Measurements from ENCODE around the gene ELMO1. TPM values are rescaled to one million over a fixed set of nuclear protein-coding genes. Genes with fewer than 3 reads are reported as not detected.

ELMO1 gene
- total RNA-seq, 1 donor from 2014 or later: 33.7 TPM

DNA sequence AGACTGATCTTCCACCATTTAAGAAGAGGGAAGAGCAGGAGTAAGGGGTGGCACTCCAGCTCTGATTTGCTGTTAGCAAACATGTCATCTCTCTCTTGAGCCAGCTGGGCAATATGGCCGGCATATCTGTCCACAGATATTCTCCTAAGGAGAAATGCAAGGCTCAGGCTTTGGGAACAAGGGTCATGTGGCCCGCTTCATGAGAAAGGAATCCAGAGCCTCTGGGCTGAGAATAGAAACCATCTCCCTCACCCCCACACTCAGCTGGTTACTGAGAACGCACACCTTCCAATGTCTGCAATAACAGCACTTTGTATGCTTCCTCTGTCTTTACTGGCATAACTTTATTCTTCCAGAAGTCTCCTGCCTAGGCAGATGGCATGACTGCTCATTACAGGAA lies 171.2 kb downstream of the ELMO1 start:
- DNase-seq (ENCODE audit: low read depth, low spot score): no peak

DNA sequence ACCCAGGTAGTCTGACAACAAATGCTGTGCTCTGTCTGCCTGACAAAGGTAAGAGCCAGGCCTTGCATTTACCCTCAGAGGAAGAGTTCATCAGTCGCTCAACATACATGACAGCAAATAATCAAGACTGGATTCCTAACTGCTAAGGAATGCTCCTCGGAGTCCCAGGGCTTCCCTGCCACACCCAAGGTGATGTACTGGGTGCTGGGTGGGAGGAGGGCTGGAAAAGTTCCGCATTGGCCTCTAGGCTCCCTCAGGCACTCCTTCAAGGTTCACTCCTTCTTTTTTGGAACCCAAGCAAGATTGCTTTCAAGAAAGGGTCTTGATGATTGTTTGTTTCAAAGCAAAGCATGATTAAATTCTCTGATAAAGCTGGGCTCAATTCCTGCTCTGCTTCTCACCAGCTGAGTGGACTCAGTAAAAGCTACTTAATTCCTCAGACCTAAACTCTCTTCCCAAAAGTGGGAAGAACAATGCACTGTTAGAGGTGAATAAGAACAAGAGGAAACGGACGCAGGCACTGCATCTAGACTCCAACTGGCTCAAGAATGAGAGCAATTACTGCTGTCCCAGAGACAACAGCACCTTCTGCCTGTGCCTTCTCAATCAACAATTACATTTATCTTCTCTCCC lies 173.5 kb downstream of the ELMO1 start:
- no peak for DNase-seq (ENCODE audit: low read depth, low spot score)

DNA sequence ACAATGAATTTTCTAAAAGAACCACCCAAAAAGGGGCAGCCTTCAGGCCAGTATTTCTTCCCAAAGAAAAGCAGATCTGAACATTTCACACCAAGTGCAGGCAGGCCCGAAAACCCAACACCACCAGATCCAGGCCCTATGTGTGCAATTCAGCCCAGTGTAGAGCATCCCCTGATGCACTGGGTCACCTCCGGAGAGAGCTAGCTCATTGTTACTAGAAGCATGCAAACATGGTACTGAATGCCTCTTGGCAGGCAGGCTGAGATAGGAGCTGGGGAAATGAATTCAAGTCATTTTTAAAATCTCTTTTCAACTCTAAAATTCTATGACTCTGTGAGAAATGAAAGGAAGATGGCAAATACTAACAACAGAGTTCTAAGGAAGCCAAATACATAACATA lies 174.8 kb downstream of the ELMO1 start:
- no peak for DNase-seq (ENCODE audit: low read depth, low spot score)

DNA sequence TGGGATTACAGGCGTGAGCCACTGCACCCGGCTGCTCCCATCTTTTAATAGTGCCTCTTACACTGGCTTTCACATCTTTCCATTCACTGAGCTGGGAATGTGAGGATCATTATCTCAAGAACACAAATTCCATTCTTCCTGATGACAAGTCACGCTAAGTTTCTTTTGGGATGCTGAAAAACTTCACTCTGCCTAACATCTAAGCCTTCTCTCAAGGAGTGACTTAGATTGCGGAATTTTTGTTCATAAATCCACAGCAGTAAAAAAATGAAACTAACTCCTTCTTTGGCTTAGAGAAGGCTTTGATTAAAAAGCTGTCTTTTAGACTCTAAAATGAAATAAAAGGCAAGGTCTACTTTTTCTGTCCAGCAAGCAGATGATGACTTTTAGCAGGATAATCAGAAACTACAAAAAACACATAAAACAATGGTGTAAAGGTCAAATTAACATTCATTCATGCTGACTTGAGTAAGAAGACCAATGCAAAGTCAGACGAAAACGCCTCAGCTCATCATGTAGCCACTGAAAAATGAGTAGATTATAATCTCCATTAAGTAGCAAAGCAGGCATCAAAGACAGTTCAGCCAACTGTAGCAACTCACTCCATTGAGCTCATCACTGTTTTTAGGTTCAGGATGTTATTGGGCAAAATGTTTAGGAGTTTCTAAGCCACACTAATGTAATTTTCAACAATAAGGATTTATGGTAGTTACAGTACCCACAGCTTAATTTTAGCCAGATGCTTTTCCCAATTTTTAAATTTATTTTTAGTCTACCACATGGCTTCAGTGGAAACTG lies 178.8 kb downstream of the ELMO1 start:
- DNase-seq (ENCODE audit: low read depth, low spot score): no peak

DNA sequence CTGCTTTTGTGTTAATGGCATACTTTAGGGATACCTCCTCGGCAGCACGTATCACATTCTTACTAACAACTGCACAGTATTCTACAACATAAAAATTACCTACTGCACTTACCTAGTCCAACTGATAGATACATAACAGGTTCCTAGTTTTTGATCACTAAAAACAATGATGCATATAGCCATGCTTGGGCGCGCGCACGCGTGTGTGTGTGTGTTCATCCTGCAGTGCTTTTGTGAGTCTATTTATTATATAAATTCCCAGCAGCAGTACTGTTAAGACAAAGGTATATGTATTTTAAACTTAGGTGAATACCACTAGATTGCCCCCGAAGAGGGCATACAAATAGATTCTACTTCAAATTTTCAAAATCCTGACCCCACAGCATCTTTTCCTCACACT lies 181.4 kb downstream of the ELMO1 start:
- no peak for DNase-seq (ENCODE audit: low read depth, low spot score)

DNA sequence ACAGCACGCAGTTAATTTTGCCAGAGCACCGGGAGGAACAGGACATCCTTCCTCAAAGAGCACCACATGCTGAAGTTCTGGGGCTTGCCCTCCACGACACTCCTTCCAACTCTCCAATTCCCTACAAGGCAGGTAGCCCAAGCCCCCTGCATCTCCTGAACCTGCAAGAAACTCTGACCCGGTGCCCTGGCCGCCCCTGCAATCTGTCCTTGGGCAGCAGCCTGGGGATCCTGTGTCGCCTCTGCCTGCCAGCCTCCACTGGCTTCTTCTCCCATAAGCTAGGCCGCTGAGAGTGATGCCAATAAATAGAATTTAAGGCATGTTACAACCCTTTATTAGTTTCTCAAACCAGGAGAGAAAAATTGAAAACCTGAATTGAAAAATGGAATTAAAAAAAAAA lies 182.8 kb downstream of the ELMO1 start:
- DNase-seq (ENCODE audit: low read depth, low spot score): no peak

DNA sequence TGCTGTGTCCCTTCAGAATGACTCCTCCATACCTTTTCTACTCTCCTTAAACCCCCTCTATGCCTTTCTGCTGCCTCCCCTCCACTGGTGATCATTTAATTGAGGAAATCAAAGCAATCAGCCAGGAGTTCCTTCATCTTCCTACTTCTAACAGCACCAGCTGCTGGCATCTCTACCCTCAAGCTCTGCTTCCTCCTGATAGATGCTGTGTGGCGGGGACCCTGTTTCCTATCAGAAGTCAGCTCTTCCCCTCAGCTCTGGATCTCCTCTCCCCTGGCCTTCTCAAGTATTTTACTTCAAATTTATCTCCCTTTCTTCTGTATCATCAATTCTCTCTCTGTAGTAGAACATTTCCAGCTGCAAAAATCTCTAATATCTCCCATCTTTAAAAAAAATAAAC lies 183.7 kb downstream of the ELMO1 start:
- no peak for DNase-seq (ENCODE audit: low read depth, low spot score)

DNA sequence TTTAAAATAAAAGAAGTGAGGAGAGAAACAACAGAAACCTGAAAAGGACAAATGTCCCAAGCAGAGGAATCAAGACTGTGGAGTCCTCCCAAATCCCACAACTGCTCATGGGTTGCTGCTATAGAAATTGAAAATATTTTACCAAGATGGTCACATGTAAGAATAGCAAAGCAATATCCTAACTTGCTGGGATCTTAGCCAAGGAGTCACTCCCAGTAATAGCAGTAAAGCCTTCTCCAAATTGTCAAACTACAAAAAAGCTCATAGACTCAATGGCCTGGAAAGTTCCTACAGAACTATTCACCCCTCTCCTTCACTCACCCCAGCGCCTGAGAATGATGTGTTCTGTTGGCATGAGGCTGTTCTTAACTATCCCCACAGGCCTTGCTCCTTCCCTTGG lies 186.5 kb downstream of the ELMO1 start:
- no peak for DNase-seq (ENCODE audit: low read depth, low spot score)

DNA sequence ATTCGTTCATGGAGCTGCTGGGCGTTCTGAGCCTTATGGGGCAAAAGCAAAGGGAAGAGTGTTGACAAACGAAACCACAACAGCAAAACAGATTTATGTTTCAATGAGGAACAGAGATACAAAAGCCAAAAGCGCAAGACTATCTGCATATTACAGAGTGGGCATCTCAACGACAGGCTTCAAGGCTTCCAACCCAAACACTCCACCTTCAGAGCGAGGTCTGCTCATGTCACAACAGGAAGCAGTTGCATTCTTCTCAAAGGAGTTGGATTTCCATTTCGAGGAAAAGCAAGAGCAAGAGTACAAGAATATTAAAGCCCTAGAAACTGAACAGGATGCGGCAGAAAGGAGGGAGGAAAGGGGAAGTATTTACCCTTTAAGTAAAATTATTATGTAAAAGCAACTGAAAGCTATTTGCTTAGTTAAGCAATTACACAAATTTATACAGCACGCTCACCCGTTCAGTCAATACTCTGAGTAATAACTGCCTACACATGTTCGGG lies 189.3 kb downstream of the ELMO1 start:
- DNase-seq (ENCODE audit: low read depth, low spot score): no peak

DNA sequence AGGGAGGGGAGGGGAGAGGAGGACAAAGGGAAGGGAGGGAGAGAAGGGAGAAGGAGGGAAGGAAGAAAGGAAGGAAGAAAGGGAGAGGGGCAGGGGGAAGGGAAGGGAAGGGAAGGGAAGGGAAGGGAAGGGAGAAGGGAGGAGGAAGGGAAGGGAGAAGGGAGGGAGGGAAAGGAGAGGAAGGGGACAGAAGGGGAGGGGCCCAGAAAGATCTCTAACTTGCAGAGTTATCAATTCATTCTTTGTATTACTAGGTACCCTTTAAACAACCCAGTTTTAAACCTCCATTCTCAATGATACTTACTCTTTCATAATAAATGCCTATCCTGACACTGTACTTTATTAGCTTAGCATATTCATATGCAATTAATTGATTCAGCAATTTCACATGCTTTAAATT lies 192.0 kb downstream of the ELMO1 start:
- DNase-seq (ENCODE audit: low read depth, low spot score): no peak

DNA sequence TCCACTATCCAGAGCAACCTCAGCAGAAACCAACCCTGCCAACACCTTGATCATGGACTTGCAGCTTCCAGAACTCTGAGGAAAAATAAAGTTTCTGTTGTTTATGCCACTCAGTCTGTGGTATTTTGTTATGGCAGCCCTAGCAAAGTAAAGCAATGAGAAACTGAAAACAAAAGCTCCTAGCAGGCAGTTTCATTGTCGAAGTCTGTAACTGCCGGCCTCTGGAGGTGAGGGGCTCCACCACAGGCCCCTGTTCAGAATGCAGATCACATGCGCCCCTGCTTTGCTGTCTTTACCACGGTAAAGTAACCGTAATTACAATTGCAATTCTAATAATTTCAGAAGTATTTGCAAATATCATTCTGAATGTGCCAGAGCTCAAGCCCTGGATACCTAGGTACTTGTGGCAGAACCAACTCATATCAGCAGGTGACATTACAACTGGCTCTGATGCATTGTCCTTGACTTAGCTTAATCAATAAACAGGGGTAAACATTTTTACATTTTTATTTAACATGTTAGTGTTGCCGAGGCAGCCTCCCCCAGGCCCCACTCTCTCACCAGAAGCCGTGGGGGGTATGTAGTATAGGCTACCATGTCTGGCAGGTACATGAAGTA lies 193.2 kb downstream of the ELMO1 start:
- no peak for DNase-seq (ENCODE audit: low read depth, low spot score)

DNA sequence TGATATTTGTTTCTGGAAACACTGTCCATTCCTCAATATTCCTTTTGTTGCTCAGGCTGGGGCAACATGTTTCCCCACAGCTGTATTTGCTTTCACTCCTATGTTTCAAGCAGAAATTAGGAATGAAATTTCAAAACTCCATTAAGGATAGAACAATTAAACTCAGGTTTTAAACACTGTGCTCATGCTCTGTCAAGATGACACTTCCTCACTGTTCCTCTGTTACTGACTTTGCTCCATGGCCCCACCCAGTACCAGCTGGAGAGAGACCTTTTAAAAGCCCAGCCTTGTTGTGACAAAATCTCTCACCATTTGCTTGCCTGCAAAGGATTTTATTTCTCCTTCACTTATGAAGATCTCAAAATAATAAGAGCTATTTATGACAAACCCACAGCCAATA lies 197.4 kb downstream of the ELMO1 start:
- DNase-seq (ENCODE audit: low read depth, low spot score): no peak

DNA sequence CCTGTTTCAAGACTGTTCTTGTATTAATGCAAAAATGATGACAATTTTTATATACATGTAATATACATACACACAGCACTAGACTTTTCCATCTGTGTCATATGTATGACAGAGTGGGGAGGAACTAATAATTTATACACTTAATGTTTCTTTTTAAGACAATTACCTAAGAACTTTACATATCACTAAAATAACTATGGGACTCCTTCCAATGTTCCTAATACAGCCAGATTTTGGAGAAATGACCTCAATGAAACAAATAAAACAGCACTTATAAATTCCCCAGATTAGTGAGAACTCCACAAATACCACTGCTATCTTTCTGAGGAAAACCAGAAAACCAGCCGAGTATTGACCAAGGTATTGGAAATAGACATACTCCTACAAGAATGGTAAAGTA lies 199.4 kb downstream of the ELMO1 start:
- no peak for DNase-seq (ENCODE audit: low read depth, low spot score)

DNA sequence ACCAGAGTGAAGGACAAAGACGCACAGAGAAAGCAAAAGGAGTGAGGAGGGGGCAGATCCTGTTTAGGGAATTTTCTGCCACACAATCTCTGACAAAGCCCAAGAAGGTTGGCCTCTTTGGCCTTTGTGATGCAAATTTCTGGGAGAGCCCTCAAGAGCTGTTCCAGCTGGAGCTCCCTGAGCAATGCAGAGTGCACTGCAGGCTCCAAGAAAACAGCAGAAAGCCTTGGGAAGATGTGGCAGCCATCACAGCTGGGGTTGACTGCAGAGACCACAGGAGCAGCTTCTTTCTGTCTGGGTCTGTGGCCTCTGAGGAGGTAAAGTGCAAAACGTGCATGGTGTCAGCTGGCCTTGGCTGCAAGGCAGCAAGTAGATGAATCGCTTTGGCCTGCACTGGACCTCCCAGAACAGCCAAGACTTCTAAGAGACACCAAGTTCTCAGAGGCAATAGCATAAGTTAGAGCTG lies 200.2 kb downstream of the ELMO1 start:
- DNase-seq (ENCODE audit: low read depth, low spot score): no peak

DNA sequence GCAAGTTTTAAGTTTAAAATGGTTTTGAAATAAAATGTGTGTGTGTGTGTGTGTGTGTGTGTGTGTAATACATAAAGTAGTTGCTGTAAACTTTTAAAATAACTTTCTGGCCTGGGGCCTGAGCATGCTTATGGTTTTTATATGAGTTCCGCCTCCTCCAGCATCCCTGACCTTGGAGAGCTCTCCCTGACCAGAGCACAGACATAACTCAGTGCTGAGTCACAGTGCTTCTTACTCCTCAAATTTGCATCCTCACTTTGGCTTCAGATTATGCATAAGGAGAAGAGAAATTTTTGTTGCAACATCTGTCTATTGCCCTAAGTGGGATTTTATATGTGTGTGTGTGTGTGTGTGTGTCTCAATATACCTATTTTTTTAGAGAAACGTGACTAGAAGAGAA lies 200.8 kb downstream of the ELMO1 start:
- DNase-seq (ENCODE audit: low read depth, low spot score): no peak

DNA sequence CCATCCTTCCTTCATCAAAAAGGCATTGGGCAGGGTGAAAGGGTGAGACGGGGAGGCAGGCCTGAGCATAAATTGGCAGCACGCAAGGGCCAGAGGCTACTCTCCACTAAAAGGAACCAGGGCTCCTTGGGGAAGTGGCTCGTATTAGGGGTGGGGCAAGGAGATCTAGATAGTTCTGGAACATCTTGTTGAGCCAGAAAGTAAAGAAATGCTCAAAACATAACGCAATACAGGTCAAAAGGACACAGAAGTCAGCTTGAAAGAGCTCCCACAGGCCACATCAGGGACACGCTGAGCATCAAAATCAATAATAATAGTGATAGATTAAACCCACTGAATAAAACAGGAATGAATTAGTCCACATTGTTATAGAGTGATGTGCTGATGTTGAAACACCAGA lies 203.1 kb downstream of the ELMO1 start:
- no peak for DNase-seq (ENCODE audit: low read depth, low spot score)

DNA sequence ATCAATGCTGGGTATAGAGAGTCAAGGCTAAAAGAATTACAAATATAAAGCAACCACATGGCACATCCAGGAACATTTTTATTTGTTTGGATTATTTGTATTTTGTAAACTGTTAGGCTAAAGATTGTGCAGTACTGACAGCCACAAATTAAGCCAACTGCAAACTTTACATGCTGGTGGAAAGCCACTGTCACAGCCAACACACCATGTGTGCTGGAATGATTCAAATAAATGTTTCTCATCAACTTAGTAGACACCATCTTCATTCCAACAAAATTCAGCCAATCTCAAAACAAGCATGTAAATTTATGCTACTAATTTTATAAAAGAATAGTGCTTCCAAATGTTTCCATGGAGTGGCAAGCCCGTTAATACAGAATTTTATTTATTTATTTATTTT lies 211.8 kb downstream of the ELMO1 start:
- no peak for DNase-seq (ENCODE audit: low read depth, low spot score)

DNA sequence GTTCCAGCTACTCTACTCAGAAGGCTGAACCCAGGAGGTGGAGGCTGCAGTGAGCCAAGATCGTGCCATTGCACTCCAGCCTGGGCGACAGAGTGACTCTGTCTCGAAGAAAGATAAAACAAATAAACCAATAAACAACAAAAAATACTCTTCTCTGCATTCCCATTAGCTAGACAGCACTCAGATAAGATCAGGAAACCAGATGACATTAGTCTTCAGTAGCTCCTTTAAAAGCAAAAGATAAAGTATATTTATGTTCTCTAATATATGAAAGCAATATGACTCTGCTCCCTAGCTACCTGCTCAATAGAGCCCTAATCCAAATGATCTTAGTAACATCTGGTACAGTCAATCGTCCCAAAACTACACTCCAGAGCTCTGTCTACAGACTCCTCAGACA lies 212.9 kb downstream of the ELMO1 start:
- DNase-seq (ENCODE audit: low read depth, low spot score): no peak

DNA sequence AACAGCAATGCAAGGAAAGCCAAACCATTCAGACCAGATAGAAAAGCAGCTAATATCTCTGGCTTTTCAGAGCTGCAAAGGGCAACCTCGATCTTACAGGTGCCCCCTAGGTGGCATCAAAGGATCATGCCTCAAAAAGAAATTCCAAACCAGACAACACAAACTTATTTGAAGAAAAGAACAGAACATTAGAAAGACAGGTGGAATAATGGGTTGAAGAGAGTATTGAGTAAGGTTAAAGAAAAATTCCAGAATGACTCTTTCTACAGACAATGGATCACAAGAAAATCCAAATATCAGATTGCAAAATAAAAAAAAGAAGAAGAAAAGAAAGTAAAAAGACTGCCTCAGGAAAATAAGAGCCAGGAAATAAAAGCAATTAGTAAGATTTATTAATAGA lies 213.7 kb downstream of the ELMO1 start:
- DNase-seq (ENCODE audit: low read depth, low spot score): no peak

DNA sequence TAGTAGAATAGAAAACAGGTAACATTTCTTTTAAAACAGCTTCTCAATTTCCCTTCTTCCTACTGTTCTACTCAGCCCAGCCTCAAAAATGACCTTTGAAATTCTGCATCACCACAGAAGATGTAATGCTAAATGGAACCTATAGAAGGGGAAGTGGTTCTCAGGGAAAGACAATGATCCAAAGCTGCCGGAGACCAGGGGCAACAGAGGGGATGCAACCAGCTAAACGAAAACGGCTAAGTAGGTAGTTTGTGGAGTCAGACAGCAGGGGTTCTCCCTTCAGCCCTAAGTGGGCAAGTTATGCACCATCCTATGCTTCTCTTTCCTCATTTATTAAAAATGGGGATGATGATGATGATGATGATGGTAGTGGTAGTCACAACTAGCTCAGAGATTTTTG lies 214.3 kb downstream of the ELMO1 start:
- DNase-seq (ENCODE audit: low read depth, low spot score): no peak

DNA sequence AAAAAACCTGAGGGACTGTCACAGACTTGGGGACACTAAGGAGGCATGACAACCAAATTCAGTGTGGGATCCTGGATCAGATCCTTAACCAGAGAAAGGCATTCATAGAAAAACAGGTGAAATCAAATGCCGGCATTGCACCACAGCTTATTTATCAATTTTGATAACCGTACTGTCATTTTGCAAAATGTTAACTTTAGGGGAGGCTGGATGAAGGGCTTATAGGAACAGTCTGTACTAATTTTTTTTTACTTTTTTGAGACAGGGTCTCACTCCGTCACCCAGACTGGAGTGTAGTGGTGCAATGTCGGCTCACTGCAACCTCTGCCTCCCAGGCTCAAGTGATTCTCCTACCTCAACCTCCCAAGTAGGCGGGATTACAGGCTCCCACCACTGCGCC lies 217.1 kb downstream of the ELMO1 start:
- DNase-seq (ENCODE audit: low read depth, low spot score): no peak

DNA sequence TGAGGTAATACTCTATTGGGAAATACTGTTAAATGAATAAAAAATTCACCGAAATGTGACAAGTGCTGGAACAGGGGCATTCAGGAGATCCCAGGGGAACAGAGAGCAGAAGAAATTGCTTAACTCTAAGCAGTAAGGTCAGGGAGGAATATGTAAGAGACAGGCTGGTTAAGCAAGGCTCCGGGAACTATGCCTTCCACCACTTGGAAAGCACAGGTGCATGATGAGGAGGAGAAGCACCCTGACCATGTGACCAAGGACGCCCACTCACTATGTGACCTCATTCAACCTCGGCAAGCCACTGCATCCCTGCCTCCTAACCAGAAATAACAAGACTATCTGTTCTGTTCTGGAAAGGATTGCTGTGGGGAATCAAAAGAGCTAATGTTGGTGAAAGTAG lies 218.4 kb downstream of the ELMO1 start:
- DNase-seq (ENCODE audit: low read depth, low spot score): no peak

DNA sequence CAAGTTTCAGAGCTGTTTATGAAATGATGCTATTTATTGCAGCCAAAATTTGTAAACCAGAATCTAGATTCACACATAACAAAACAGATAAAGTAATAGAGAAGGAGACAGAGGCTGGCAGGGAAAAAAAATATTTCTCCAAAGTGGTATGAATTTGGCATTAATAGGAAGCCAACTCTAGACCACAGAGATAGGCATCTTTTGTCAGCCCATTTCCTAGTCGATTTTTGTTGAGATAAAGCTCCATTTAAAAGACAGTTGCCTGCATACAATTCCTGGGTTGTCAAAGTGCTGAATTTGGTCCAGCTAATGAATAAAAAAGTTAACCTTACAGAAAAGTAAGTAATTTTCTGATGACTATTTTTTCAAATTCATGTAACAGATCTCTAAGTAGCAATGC lies 219.3 kb downstream of the ELMO1 start:
- no peak for DNase-seq (ENCODE audit: low read depth, low spot score)

Data from pulmonary artery endothelial cell (primary cell).